ENCODE results near the gene CCSAP. TPM values are rescaled to one million over a fixed set of nuclear protein-coding genes. Genes with fewer than 3 reads are reported as not detected.
"Not testable (repeated sequence)": the region's sequence is repeated elsewhere in the genome, so short reads cannot be mapped to it uniquely, and the experiment has no call there.

The CCSAP gene
- total RNA-seq, 2 donors from 2014 or later, result 9.3 to 10.9 TPM

DNA sequence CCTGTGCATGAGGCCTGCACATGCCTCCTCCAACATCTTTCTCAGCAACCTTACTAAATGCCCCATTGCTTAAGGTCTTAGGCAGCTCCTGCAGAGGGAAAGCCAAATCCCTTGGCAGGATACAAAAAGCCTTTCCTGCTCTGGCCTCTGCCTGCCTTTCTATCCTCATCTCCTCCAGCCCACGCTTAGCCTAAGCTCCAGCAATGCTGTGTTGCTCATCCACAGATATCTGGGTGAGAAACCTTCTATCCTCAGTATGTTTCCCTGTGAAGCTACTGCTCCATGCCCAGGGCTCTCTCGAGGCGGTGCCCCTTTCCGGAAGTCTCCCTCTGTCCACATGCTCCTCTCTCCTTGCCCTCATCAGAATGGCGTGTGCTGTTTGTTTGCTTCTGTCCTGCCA lies 37.0 kb upstream of the CCSAP start:
- TF ChIP-seq, protein P1, sequence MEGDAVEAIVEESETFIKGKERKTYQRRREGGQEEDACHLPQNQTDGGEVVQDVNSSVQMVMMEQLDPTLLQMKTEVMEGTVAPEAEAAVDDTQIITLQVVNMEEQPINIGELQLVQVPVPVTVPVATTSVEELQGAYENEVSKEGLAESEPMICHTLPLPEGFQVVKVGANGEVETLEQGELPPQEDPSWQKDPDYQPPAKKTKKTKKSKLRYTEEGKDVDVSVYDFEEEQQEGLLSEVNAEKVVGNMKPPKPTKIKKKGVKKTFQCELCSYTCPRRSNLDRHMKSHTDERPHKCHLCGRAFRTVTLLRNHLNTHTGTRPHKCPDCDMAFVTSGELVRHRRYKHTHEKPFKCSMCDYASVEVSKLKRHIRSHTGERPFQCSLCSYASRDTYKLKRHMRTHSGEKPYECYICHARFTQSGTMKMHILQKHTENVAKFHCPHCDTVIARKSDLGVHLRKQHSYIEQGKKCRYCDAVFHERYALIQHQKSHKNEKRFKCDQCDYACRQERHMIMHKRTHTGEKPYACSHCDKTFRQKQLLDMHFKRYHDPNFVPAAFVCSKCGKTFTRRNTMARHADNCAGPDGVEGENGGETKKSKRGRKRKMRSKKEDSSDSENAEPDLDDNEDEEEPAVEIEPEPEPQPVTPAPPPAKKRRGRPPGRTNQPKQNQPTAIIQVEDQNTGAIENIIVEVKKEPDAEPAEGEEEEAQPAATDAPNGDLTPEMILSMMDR (conservative IDR thresholded peaks at IDR 0.05), result no peak
- peaks cover 5% of the 10 kb centered on the region for H3K27me3 ChIP-seq (ENCODE audit: control insufficient read depth, insufficient read depth, low read length, poor library complexity, severe bottlenecking)
- no peaks in the 10 kb centered on the region for H3K36me3 Mint-ChIP-seq (ENCODE audit: low read depth)
- H3K27ac ChIP-seq (ENCODE audit: low read depth, low read length), result no peak overlapping the region
- no peak overlapping the region for H3K9ac ChIP-seq (ENCODE audit: extremely low read depth, low read length, poor library complexity, severe bottlenecking)
- peak; percentile 56 for DNase-seq
- no peaks in the 10 kb centered on the region for H3K9me3 Mint-ChIP-seq
- H3K27ac Mint-ChIP-seq, result no peak overlapping the region
- H3K9me3 ChIP-seq (ENCODE audit: control insufficient read depth, low read length), result no peaks in the 10 kb centered on the region
- no peaks in the 10 kb centered on the region for H3K36me3 ChIP-seq (ENCODE audit: control insufficient read depth, insufficient read depth, low read length)
- peaks cover 10% of the 10 kb centered on the region for H3K27me3 Mint-ChIP-seq (ENCODE audit: insufficient read depth)
- H3K4me3 Mint-ChIP-seq, result no peak overlapping the region
- no peak overlapping the region for H3K4me3 ChIP-seq (ENCODE audit: low read length)
- peaks cover 15% of the 10 kb centered on the region for H3K4me1 ChIP-seq (ENCODE audit: control insufficient read depth, insufficient read depth, low read length)
- peaks cover 30% of the 10 kb centered on the region for H3K4me1 Mint-ChIP-seq
- WGBS, 2 experiments (ENCODE audit: insufficient coverage in 1 of 2, insufficient read length in 1 of 2), result 63 to 78% methylated on average over 3 to 5 of the region's 5 CpGs

DNA sequence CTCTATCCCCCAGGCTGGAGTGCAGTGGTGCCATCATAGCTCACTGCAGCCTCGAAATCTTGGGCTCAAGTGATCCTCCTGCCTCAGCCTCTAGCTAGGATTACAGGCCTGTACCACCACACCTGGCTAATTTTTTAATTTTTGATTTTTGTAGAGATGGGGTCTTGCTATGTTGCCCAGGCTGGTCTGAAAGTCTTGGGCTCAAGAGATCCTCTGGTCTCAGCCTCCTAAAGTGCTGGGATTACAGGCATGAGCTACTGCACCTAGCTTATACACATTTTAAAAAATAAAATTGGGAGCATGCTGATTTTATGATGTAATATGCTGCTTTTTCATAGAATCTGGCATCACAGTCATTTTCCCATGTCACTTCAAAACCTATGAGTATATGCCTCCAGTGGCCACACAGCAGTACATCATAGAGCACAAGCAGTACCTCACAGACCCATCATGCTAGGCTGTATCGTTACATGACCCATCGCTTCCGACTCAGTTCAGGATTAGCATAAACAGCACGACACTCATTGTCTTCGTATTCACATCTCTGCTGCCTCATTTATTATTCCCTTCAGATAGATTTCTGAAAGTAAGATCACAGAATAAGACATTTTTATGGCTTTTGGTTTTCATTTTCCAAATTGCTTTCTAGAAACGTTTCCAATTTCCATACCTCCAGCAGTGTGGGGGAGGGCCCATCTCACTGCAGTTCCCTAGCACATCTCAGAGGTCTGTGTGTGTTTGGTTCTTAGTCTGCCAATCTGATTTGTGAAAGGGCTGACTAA lies 35.9 kb upstream of the CCSAP start:
- Mint-ChIP-seq H3K27me3 (ENCODE audit: insufficient read depth) (peaks cover 10% of the 10 kb centered on the region), H3K36me3 (ENCODE audit: low read depth) (no peaks in the 10 kb centered on the region), H3K4me3 (no peak overlapping the region), H3K4me1 (peaks cover 30% of the 10 kb centered on the region), H3K9me3 (no peaks in the 10 kb centered on the region), H3K27ac (no peak overlapping the region)
- Histone ChIP-seq H3K4me1 (ENCODE audit: control insufficient read depth, insufficient read depth, low read length) (peaks cover 15% of the 10 kb centered on the region), H3K9me3 (ENCODE audit: control insufficient read depth, low read length) (no peaks in the 10 kb centered on the region), H3K4me3 (ENCODE audit: low read length) (no peak overlapping the region), H3K36me3 (ENCODE audit: control insufficient read depth, insufficient read depth, low read length) (no peaks in the 10 kb centered on the region), H3K9ac (ENCODE audit: extremely low read depth, low read length, poor library complexity, severe bottlenecking) (no peak overlapping the region), H3K27me3 (ENCODE audit: control insufficient read depth, insufficient read depth, low read length, poor library complexity, severe bottlenecking) (peaks cover 5% of the 10 kb centered on the region), H3K27ac (ENCODE audit: low read depth, low read length) (no peak overlapping the region)
- TF ChIP-seq, protein P1 (conservative IDR thresholded peaks at IDR 0.05), result peak; percentile 40
- DNase-seq, result no peak
- 50 to 64% methylated on average over 5 to 7 of the region's 7 CpGs for WGBS, 2 experiments (ENCODE audit: insufficient coverage in 1 of 2, insufficient read length in 1 of 2)

DNA sequence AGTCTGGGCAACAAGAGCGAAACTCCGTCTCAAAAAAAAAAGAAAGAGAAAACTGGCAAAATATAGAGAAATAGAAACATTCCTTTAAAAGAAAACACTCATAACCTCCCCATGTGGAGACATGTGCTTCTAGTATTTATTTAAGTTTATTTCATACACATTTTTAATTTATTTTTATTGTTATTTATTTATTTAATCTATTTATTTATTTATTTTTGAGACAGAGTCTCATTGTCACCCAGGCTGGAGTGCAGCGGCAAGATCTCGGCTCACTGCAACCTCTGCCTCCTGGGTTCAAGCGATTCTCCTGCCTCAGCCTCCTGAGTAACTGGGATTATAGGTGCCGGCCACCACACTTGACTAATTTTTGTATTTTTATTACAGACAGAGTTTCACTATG lies 35.2 kb upstream of the CCSAP start:
- H3K4me3 ChIP-seq (ENCODE audit: low read length); H3K9me3 Mint-ChIP-seq; H3K9me3 ChIP-seq (ENCODE audit: control insufficient read depth, low read length); H3K36me3 Mint-ChIP-seq (ENCODE audit: low read depth); H3K27me3 ChIP-seq (ENCODE audit: control insufficient read depth, insufficient read depth, low read length, poor library complexity, severe bottlenecking); H3K27ac Mint-ChIP-seq; H3K27ac ChIP-seq (ENCODE audit: low read depth, low read length); H3K36me3 ChIP-seq (ENCODE audit: control insufficient read depth, insufficient read depth, low read length); DNase-seq; H3K9ac ChIP-seq (ENCODE audit: extremely low read depth, low read length, poor library complexity, severe bottlenecking); H3K4me3 Mint-ChIP-seq: not testable (repeated sequence)
- H3K27me3 Mint-ChIP-seq (ENCODE audit: insufficient read depth), result peaks cover 10% of the 10 kb centered on the region
- H3K4me1 Mint-ChIP-seq, result peaks cover 33% of the 10 kb centered on the region
- peaks cover 15% of the 10 kb centered on the region for H3K4me1 ChIP-seq (ENCODE audit: control insufficient read depth, insufficient read depth, low read length)
- WGBS, 2 experiments (ENCODE audit: insufficient coverage in 1 of 2, insufficient read length in 1 of 2), result 93% methylated on average over 5 of the region's 6 CpGs; no CpG with 5 or more reads in 1 of the 2 experiments

All from endodermal cell (in vitro differentiated cells).